BLaER1 (cell line): Measurements from ENCODE around the gene JOSD2.
A peak's percentile ranks its signal among the peaks of the same experiment; 100 is the strongest.

ENCODE experiments used
- H3K27ac ChIP-seq: shearing (Covaris generic); formaldehyde crosslinking; 2 replicates; pipeline ENCODE4 v1.8.1; 2022
- H3K27me3 ChIP-seq: shearing (Covaris generic); formaldehyde crosslinking; 2 replicates; pipeline ENCODE4 v1.8.1; 2022
- H3K36me3 ChIP-seq: shearing (Covaris generic); formaldehyde crosslinking; 2 replicates; pipeline ENCODE4 v1.8.1; 2022
- H3K4me1 ChIP-seq: shearing (Covaris generic); formaldehyde crosslinking; 2 replicates; pipeline ENCODE4 v1.8.1; 2022
- H3K4me2 ChIP-seq: shearing (Covaris generic); formaldehyde crosslinking; 2 replicates; pipeline ENCODE4 v1.8.1; 2022
- H3K4me3 ChIP-seq: shearing (Covaris generic); formaldehyde crosslinking; 2 replicates; pipeline ENCODE4 v1.8.1; 2022
- H3K9ac ChIP-seq: shearing (Covaris generic); formaldehyde crosslinking; 2 replicates; pipeline ENCODE4 v1.8.1; 2022
- H3K9me3 ChIP-seq: shearing (Covaris generic); formaldehyde crosslinking; 2 replicates; pipeline ENCODE4 v1.8.1; 2022
- H4K20me1 ChIP-seq: shearing (Covaris generic); formaldehyde crosslinking; 2 replicates; pipeline ENCODE4 v1.8.1; 2022
- Cebpa-rat ChIP-seq: shearing (Covaris generic); IDR thresholded peaks from 2 replicates; pipeline ENCODE4 v1.8.1; 2022

JOSD2 gene

GRCh38 chr19:50466706-50467039, 44.3 kb downstream of the JOSD2 start:
- no peak overlapping the region for H3K27ac ChIP-seq
- no peaks in the 10 kb centered on the region for H3K27me3 ChIP-seq
- no peaks in the 10 kb centered on the region for H4K20me1 ChIP-seq
- H3K4me1 ChIP-seq = peaks cover 7% of the 10 kb centered on the region
- TF ChIP-seq Cebpa-rat = no peak
- H3K9ac ChIP-seq = no peak overlapping the region
- H3K4me2 ChIP-seq = no peak overlapping the region
- no peak overlapping the region for H3K4me3 ChIP-seq
- no peaks in the 10 kb centered on the region for H3K9me3 ChIP-seq
- no peaks in the 10 kb centered on the region for H3K36me3 ChIP-seq

- Histone ChIP-seq H3K4me2 (no peak overlapping the region), H3K27ac (no peak overlapping the region), H3K4me3 (no peak overlapping the region), H3K36me3 (no peaks in the 10 kb centered on the region), H4K20me1 (no peaks in the 10 kb centered on the region), H3K4me1 (peaks cover 13% of the 10 kb centered on the region), H3K9ac (no peak overlapping the region), H3K9me3 (no peaks in the 10 kb centered on the region), H3K27me3 (no peaks in the 10 kb centered on the region)
- no peak for TF ChIP-seq Cebpa-rat
Observed at GRCh38 chr19:50465986-50466705, 44.8 kb downstream of the JOSD2 start.

- TF ChIP-seq Cebpa-rat = no peak
- no peaks in the 10 kb centered on the region for H4K20me1 ChIP-seq
- no peak overlapping the region for H3K4me2 ChIP-seq
- H3K36me3 ChIP-seq = no peaks in the 10 kb centered on the region
- H3K27me3 ChIP-seq = no peaks in the 10 kb centered on the region
- H3K9me3 ChIP-seq = no peaks in the 10 kb centered on the region
- no peak overlapping the region for H3K4me3 ChIP-seq
- H3K9ac ChIP-seq = no peak overlapping the region
- H3K4me1 ChIP-seq = peaks cover 24% of the 10 kb centered on the region
- H3K27ac ChIP-seq = no peak overlapping the region
Observed at GRCh38 chr19:50465000-50465399, 46.0 kb downstream of the JOSD2 start.

GRCh38 chr19:50464348-50464747, 46.6 kb downstream of the JOSD2 start:
- Histone ChIP-seq H4K20me1 (no peaks in the 10 kb centered on the region), H3K4me3 (no peak overlapping the region), H3K36me3 (no peaks in the 10 kb centered on the region), H3K9ac (no peak overlapping the region), H3K4me2 (no peak overlapping the region), H3K27me3 (no peaks in the 10 kb centered on the region), H3K27ac (no peak overlapping the region), H3K4me1 (peaks cover 29% of the 10 kb centered on the region), H3K9me3 (no peaks in the 10 kb centered on the region)
- no peak for TF ChIP-seq Cebpa-rat

GRCh38 chr19:50462970-50463369, 48.0 kb downstream of the JOSD2 start:
- Histone ChIP-seq H3K4me1 (peaks cover 29% of the 10 kb centered on the region), H3K27ac (no peak overlapping the region), H3K9ac (no peak overlapping the region), H3K9me3 (no peaks in the 10 kb centered on the region), H3K4me2 (no peak overlapping the region), H3K36me3 (no peaks in the 10 kb centered on the region), H3K27me3 (no peaks in the 10 kb centered on the region), H3K4me3 (no peak overlapping the region), H4K20me1 (no peaks in the 10 kb centered on the region)
- no peak for TF ChIP-seq Cebpa-rat

- peak overlapping the region; percentile 74 for H3K4me2 ChIP-seq
- peaks cover 24% of the 10 kb centered on the region for H3K4me1 ChIP-seq
- H3K9ac ChIP-seq = peak overlapping the region; percentile 3; the same call in 1 of the 2 replicates
- no peaks in the 10 kb centered on the region for H4K20me1 ChIP-seq
- no peaks in the 10 kb centered on the region for H3K27me3 ChIP-seq
- no peaks in the 10 kb centered on the region for H3K9me3 ChIP-seq
- H3K36me3 ChIP-seq = no peaks in the 10 kb centered on the region
- TF ChIP-seq Cebpa-rat = no peak
- peak overlapping the region; percentile 77 for H3K27ac ChIP-seq
- H3K4me3 ChIP-seq = no peak overlapping the region
Observed at GRCh38 chr19:50461066-50461875, 49.7 kb downstream of the JOSD2 start.

GRCh38 chr19:50460161-50460765, 50.7 kb downstream of the JOSD2 start:
- H3K4me3 ChIP-seq = peak overlapping the region; percentile 6; the same call in 1 of the 2 replicates
- H3K9ac ChIP-seq = peak overlapping the region; percentile 47; the same call in 1 of the 2 replicates
- TF ChIP-seq Cebpa-rat = no peak
- peak overlapping the region; percentile 74 for H3K4me2 ChIP-seq
- peaks cover 24% of the 10 kb centered on the region for H3K4me1 ChIP-seq
- H4K20me1 ChIP-seq = no peaks in the 10 kb centered on the region
- no peaks in the 10 kb centered on the region for H3K9me3 ChIP-seq
- no peaks in the 10 kb centered on the region for H3K27me3 ChIP-seq
- H3K27ac ChIP-seq = peak overlapping the region; percentile 77
- no peaks in the 10 kb centered on the region for H3K36me3 ChIP-seq

- Histone ChIP-seq H3K27ac (peak overlapping the region; percentile 77), H3K9ac (no peak overlapping the region), H4K20me1 (no peaks in the 10 kb centered on the region), H3K4me3 (no peak overlapping the region), H3K27me3 (no peaks in the 10 kb centered on the region), H3K4me2 (peak overlapping the region; percentile 74), H3K4me1 (peaks cover 24% of the 10 kb centered on the region), H3K9me3 (no peaks in the 10 kb centered on the region), H3K36me3 (no peaks in the 10 kb centered on the region)
- no peak for TF ChIP-seq Cebpa-rat
Observed at GRCh38 chr19:50459638-50460037, 51.4 kb downstream of the JOSD2 start.

- Histone ChIP-seq H4K20me1 (no peaks in the 10 kb centered on the region), H3K4me1 (peaks cover 24% of the 10 kb centered on the region), H3K27ac (no peak overlapping the region), H3K9ac (no peak overlapping the region), H3K4me3 (no peak overlapping the region), H3K4me2 (no peak overlapping the region), H3K36me3 (no peaks in the 10 kb centered on the region), H3K27me3 (no peaks in the 10 kb centered on the region), H3K9me3 (no peaks in the 10 kb centered on the region)
- TF ChIP-seq Cebpa-rat = no peak
Observed at GRCh38 chr19:50459067-50459456, 51.9 kb downstream of the JOSD2 start.
